Ectodermal cell (in vitro differentiated cells): ENCODE results near the gene SPN. TPM values are rescaled to one million over a fixed set of nuclear protein-coding genes. Genes with fewer than 3 reads are reported as not detected.
A peak's percentile ranks its signal among the peaks of the same experiment; 100 is the strongest.
"Not testable (repeated sequence)": the region's sequence is repeated elsewhere in the genome, so short reads cannot be mapped to it uniquely, and the experiment has no call there.

Source experiments
- H3K27ac ChIP-seq: 2 replicates; pipeline ENCODE4 v1.7.0; 2013; ENCODE audit warnings: mild to moderate bottlenecking, low read depth, low read length; ENCODE audit not compliant: insufficient read depth, poor library complexity, severe bottlenecking
- H3K27me3 ChIP-seq: 2 replicates; pipeline ENCODE4 v1.7.0; 2013; ENCODE audit warnings: mild to moderate bottlenecking, low read length; ENCODE audit not compliant: insufficient read depth, control insufficient read depth, poor library complexity, severe bottlenecking
- H3K36me3 ChIP-seq: one replicate; pipeline ENCODE4 v1.7.0; 2013; ENCODE audit warnings: low read length; ENCODE audit not compliant: control insufficient read depth, insufficient read depth
- H3K4me1 ChIP-seq: one replicate; pipeline ENCODE4 v1.7.0; 2013; ENCODE audit warnings: low read length; ENCODE audit not compliant: control insufficient read depth, insufficient read depth
- H3K4me3 ChIP-seq: 2 replicates; pipeline ENCODE4 v1.7.0; 2013; ENCODE audit warnings: low read depth, low read length, control low read depth; ENCODE audit not compliant: insufficient read depth
- H3K9me3 ChIP-seq: 2 replicates; pipeline ENCODE4 v1.7.0; 2013; ENCODE audit warnings: mild to moderate bottlenecking, low read length, moderate library complexity; ENCODE audit not compliant: control insufficient read depth
- WGBS, 2 experiments: methylation state at CpG; one replicate each; pipeline ENCODE4 v1.1.7; 2013; ENCODE audit warnings: missing lambda C conversion rate in 2 of 2; 5-methylcytosine and 5-hydroxymethylcytosine counted together
- polyA plus RNA-seq, 4 experiments: library from polyadenylated mRNA; stranded (reverse); fragments of 50-300 nt; gene quantifications; one replicate each; pipeline ENCODE4 v1.2.3, GENCODE V29; 2013

SPN gene
- 1.0 TPM for polyA plus RNA-seq (2013, experiment 1 of 4)
- polyA plus RNA-seq (2013, experiment 2 of 4), result 1.0 TPM
- polyA plus RNA-seq (2013, experiment 3 of 4), result 0.48 TPM
- polyA plus RNA-seq (2013, experiment 4 of 4), result 0.85 TPM

- Histone ChIP-seq H3K9me3 (no peaks in the 10 kb centered on the region), H3K36me3 (no peaks in the 10 kb centered on the region), H3K4me3 (no peak within 1 kb of the TSS), H3K27me3 (no peaks in the 10 kb centered on the region), H3K27ac (no peak within 1 kb of the TSS), H3K4me1 (peaks cover 14% of the 10 kb centered on the region)
- WGBS, 2 experiments, result 92 to 93% methylated on average over 16 to 18 of the region's 18 CpGs
These were observed at the start of gene SPN for GRCh38 chr16:29663016-29663806. Gene SPN, plus strand, starts transcription at chr16:29663247. Its CDS starts 482 bp downstream, at chr16:29663729.

- not testable (repeated sequence) for H3K9me3 ChIP-seq, H3K27ac ChIP-seq, H3K36me3 ChIP-seq, H3K27me3 ChIP-seq, H3K4me1 ChIP-seq
- H3K4me3 ChIP-seq, result peak overlapping the region; percentile 69
- 0 to 1% methylated on average over 96 to 99 of the region's 100 CpGs for WGBS, 2 experiments
These were observed 49.6 kb upstream of the SPN start for GRCh38 chr16:29613307-29614057.

- not testable (repeated sequence) for H3K27me3 ChIP-seq, H3K36me3 ChIP-seq, H3K4me1 ChIP-seq, H3K4me3 ChIP-seq, H3K9me3 ChIP-seq
- peak overlapping the region; percentile 86 for H3K27ac ChIP-seq
- WGBS, 2 experiments, result 2% methylated on average over 21 to 22 of the region's 22 CpGs
These were observed 48.2 kb upstream of the SPN start for GRCh38 chr16:29614691-29615314.

- not testable (repeated sequence) for H3K27me3 ChIP-seq, H3K4me1 ChIP-seq, H3K27ac ChIP-seq, H3K9me3 ChIP-seq, H3K4me3 ChIP-seq, H3K36me3 ChIP-seq
- WGBS, 2 experiments, result 85 to 86% methylated on average over 4 of the region's 6 CpGs
These were observed 46.9 kb upstream of the SPN start for GRCh38 chr16:29616127-29616526.

GRCh38 chr16:29620591-29620990, 42.5 kb upstream of the SPN start:
- H3K4me3 ChIP-seq, H3K9me3 ChIP-seq: not testable (repeated sequence)
- WGBS, 2 experiments, result 84 to 85% methylated on average over 5 of the region's 6 CpGs

GRCh38 chr16:29622738-29623137, 40.3 kb upstream of the SPN start:
- not testable (repeated sequence) for H3K36me3 ChIP-seq

More at GRCh38 chr16:29620591-29620990, 42.5 kb upstream of the SPN start:
- H3K36me3 ChIP-seq, H3K4me1 ChIP-seq, H3K27ac ChIP-seq, H3K27me3 ChIP-seq: not testable (repeated sequence)

GRCh38 chr16:29623253-29623652, 39.8 kb upstream of the SPN start:
- not testable (repeated sequence) for H3K27me3 ChIP-seq, H3K4me1 ChIP-seq, H3K27ac ChIP-seq, H3K4me3 ChIP-seq, H3K9me3 ChIP-seq, H3K36me3 ChIP-seq
- 94 to 100% methylated on average over 2 of the region's 5 CpGs for WGBS, 2 experiments

More at GRCh38 chr16:29622738-29623137, 40.3 kb upstream of the SPN start:
- H3K27me3 ChIP-seq, H3K4me3 ChIP-seq, H3K4me1 ChIP-seq, H3K9me3 ChIP-seq, H3K27ac ChIP-seq: not testable (repeated sequence)
- WGBS, 2 experiments, result 94 to 96% methylated on average over 12 to 13 of the region's 18 CpGs

GRCh38 chr16:29625114-29625513, 37.9 kb upstream of the SPN start:
- H3K36me3 ChIP-seq, H3K4me1 ChIP-seq, H3K4me3 ChIP-seq, H3K27me3 ChIP-seq, H3K9me3 ChIP-seq, H3K27ac ChIP-seq: not testable (repeated sequence)
- 97 to 99% methylated on average over 4 of the region's 4 CpGs for WGBS, 2 experiments

- not testable (repeated sequence) for H3K36me3 ChIP-seq, H3K4me3 ChIP-seq, H3K27me3 ChIP-seq, H3K9me3 ChIP-seq, H3K4me1 ChIP-seq, H3K27ac ChIP-seq
- 93% methylated on average over 14 of the region's 16 CpGs for WGBS, 2 experiments
These were observed 36.2 kb upstream of the SPN start for GRCh38 chr16:29626778-29627331.

GRCh38 chr16:29627661-29628075, 35.4 kb upstream of the SPN start:
- WGBS, 2 experiments, result 75 to 86% methylated on average over 2 of the region's 7 CpGs

More at GRCh38 chr16:29627661-29628075, 35.4 kb upstream of the SPN start:
- H3K36me3 ChIP-seq, H3K4me3 ChIP-seq, H3K9me3 ChIP-seq, H3K27ac ChIP-seq, H3K4me1 ChIP-seq, H3K27me3 ChIP-seq: not testable (repeated sequence)
